Prostate gland (tissue), 2 donors: ENCODE measurements around the gene FGF1.

Source experiments
- CTCF ChIP-seq, 4 experiments: fragments of 200-600 bp in 2 of 4; fragments of 450-650 bp in 2 of 4; sonication (generic) in 2 of 4; IDR thresholded peaks; 1 replicate in 3 of 4; 2 replicates in 1 of 4; pipeline ENCODE4 v1.5.1; 2016 to 2019; ENCODE audit warnings: antibody characterized with exemption in 4 of 4, mild to moderate bottlenecking in 2 of 4, moderate library complexity in 2 of 4
- POLR2A ChIP-seq: fragments of 450-650 bp; IDR thresholded peaks from one replicate; pipeline ENCODE4 v1.6.1; 2016; ENCODE audit warnings: antibody characterized with exemption, mild to moderate bottlenecking
- POLR2AphosphoS5 ChIP-seq: sonication (generic); formaldehyde crosslinking; IDR thresholded peaks from one replicate; pipeline ENCODE4 v1.6.1; 2017; ENCODE audit warnings: antibody characterized with exemption

GRCh38 chr5:142590451-142591231 lies 95.2 kb downstream of the FGF1 start:
- TF ChIP-seq CTCF (IDR thresholded peaks at IDR 0.05) = no peak
- no peak for TF ChIP-seq POLR2A
- peak; percentile 59 for TF ChIP-seq POLR2AphosphoS5
